Lung (tissue), 12 donors: ENCODE results near the gene DEPDC4. TPM values are rescaled to one million over a fixed set of nuclear protein-coding genes. Genes with fewer than 3 reads are reported as not detected.

Experiments
- ATAC-seq: fragments of 200-7000 bp; cut with Tn5 transposase; one replicate; pipeline ENCODE4 v1.9.1; 2020; ENCODE audit warnings: moderate number of reproducible peaks; ENCODE audit not compliant: insufficient read depth, low FRiP score
- DNase-seq, 3 donors: peaks; one replicate each; pipeline ENCODE4 v3.0.0-alpha.2; 2013 to 2017
- H3K27ac ChIP-seq, 2 donors: one replicate each; pipeline ENCODE4 v1.5.1; 2013; ENCODE audit warnings: mild to moderate bottlenecking in 2 of 2, moderate library complexity in 2 of 2, control low read depth in 1 of 2, inconsistent platforms in 1 of 2, low read depth in 1 of 2, low read length in 1 of 2
- H3K27me3 ChIP-seq, 3 donors: one replicate each; pipeline ENCODE4 v1.5.1; 2013; ENCODE audit warnings: low read length in 2 of 3; ENCODE audit not compliant: control insufficient read depth in 3 of 3, insufficient read depth in 3 of 3
- H3K36me3 ChIP-seq, 4 donors: one replicate each; pipeline ENCODE4 v1.5.1; 2013; ENCODE audit warnings: low read length in 4 of 4, mild to moderate bottlenecking in 1 of 4, moderate library complexity in 1 of 4; ENCODE audit not compliant: control insufficient read depth in 4 of 4, insufficient read depth in 4 of 4
- H3K4me1 ChIP-seq, 5 donors: one replicate each; pipeline ENCODE4 v1.5.1; 2013; ENCODE audit warnings: low read length in 5 of 5, mild to moderate bottlenecking in 2 of 5, moderate library complexity in 1 of 5; ENCODE audit not compliant: control insufficient read depth in 5 of 5, insufficient read depth in 5 of 5
- H3K4me3 ChIP-seq: one replicate; pipeline ENCODE4 v1.5.1; 2013; ENCODE audit warnings: mild to moderate bottlenecking, control low read depth, moderate library complexity
- H3K9ac ChIP-seq, 2 donors: one replicate each; pipeline ENCODE4 v1.5.1; 2013; ENCODE audit warnings: low read length in 2 of 2, control low read depth in 1 of 2; ENCODE audit not compliant: insufficient read depth in 1 of 2
- H3K9me3 ChIP-seq, 4 donors: one replicate each; pipeline ENCODE4 v1.5.1; 2013; ENCODE audit warnings: low read length in 3 of 4, mild to moderate bottlenecking in 1 of 4, moderate library complexity in 1 of 4; ENCODE audit not compliant: control insufficient read depth in 4 of 4, insufficient read depth in 3 of 4
- WGBS, 2 donors: extraction: QIAGEN DNeasy Blood & Tissue Kit; methylation state at CpG; one replicate each; pipeline ENCODE4 v1.1.7; 2013; 5-methylcytosine and 5-hydroxymethylcytosine counted together
- polyA plus RNA-seq, 2 donors: library from polyadenylated mRNA; stranded (reverse); fragments of 200-250 nt; gene quantifications; one replicate each; pipeline ENCODE4 v1.2.1, GENCODE V29; 2013
- total RNA-seq, 2 donors: library from RNA; depleted of rRNA in 1 of 2; stranded (reverse); fragments of >200 nt in 1 of 2; gene quantifications; one replicate each; pipeline ENCODE4 v1.2.1, GENCODE V29; 2014 to 2021
- TF ChIP-seq, protein P1 (sequence below): IDR thresholded peaks from 2 replicates; pipeline ENCODE4 v1.5.1; 2012; ENCODE audit warnings: mild to moderate bottlenecking; ENCODE audit errors: control extremely low read depth, extremely low read depth
- donor health status: control.
- donor health status: control.
- donor health status: Bipolar disorder and iron deficiency.
- donor health status: healthy.
- donor health status: DM: yes; HTN: yes; CAD: no.

Gene DEPDC4
- total and polyA plus RNA-seq, 4 donors, result 0.54 to 6.2 (median 1.2) TPM

DNA sequence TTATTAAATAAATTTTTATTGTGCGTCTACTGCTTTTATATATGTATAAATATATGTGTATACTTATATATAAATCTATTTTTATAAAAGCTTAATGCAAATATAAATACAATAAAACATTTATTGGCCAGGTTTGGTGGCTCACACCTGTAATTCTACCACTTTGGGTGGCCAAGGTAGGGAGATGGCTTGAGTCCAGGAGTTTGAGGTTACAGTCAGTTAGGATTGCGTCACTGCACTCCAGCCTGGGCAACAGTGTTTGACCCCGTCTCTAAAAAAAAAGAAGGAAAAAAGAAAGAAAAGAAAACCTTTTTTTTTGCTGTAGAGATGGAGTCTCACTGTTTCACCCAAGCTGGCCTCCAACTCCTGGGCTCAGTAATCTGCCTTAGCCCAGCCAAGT, 45.4 kb downstream of the DEPDC4 start:
- no peak for DNase-seq
- H3K4me1 ChIP-seq, result no peaks in the 10 kb centered on the region
- TF ChIP-seq, protein P1, sequence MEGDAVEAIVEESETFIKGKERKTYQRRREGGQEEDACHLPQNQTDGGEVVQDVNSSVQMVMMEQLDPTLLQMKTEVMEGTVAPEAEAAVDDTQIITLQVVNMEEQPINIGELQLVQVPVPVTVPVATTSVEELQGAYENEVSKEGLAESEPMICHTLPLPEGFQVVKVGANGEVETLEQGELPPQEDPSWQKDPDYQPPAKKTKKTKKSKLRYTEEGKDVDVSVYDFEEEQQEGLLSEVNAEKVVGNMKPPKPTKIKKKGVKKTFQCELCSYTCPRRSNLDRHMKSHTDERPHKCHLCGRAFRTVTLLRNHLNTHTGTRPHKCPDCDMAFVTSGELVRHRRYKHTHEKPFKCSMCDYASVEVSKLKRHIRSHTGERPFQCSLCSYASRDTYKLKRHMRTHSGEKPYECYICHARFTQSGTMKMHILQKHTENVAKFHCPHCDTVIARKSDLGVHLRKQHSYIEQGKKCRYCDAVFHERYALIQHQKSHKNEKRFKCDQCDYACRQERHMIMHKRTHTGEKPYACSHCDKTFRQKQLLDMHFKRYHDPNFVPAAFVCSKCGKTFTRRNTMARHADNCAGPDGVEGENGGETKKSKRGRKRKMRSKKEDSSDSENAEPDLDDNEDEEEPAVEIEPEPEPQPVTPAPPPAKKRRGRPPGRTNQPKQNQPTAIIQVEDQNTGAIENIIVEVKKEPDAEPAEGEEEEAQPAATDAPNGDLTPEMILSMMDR, result no peak
- no peak overlapping the region for H3K9ac ChIP-seq
- H3K36me3 ChIP-seq, result peaks cover 5 to 40% (median 17%) of the 10 kb centered on the region in 4 donors
- no peaks in the 10 kb centered on the region for H3K9me3 ChIP-seq
- no peak overlapping the region for H3K4me3 ChIP-seq
- H3K27ac ChIP-seq, result no peak overlapping the region
- 64 to 70% methylated on average over 3 of the region's 3 CpGs for WGBS, 2 donors
- H3K27me3 ChIP-seq, result no peaks in the 10 kb centered on the region
- ATAC-seq, result no peak

DNA sequence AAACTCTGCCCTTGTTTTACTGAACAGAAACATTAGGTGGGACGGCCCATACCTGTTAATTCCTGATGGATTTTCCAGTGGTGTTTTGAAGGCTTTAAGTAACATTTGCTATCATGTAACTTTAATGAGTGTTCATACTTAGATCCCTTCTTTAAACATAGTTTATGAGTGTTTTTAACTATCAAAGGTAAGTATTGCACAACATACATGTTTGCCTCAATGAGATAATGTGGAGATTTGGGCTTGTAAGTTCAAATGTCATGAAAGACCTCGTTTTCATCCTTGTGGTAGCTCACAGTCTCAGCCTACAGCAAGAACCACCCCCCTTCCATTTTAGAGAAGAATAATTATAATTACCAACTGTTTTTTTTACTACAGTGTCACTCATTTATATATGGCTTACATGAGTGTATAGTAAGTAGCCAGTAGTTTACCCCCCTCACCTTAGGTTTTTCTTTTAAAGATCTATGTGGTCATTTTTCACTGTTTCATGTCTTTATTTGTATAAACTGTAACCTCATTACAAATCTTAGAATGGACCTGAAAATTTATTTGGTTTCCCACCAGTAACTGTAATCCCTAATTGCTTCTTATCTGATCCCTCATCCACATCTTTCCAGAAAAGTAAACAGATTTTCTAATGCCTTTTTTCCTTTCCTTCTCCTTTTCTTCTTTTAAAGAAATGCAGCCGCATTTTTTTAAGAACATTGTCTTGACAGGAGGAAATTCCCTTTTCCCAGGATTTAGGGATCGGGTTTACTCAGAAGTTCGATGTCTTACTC, 47.4 kb downstream of the DEPDC4 start:
- TF ChIP-seq, protein P1, result no peak
- Histone ChIP-seq H3K36me3 (peaks cover 5 to 38% (median 15%) of the 10 kb centered on the region in 4 donors), H3K27me3 (no peaks in the 10 kb centered on the region), H3K4me1 (no peaks in the 10 kb centered on the region), H3K9ac (no peak overlapping the region), H3K27ac (no peak overlapping the region), H3K4me3 (no peak overlapping the region), H3K9me3 (no peaks in the 10 kb centered on the region)
- WGBS, 2 donors, result 86 to 89% methylated on average over 5 of the region's 5 CpGs
- DNase-seq, result no peak
- no peak for ATAC-seq

DNA sequence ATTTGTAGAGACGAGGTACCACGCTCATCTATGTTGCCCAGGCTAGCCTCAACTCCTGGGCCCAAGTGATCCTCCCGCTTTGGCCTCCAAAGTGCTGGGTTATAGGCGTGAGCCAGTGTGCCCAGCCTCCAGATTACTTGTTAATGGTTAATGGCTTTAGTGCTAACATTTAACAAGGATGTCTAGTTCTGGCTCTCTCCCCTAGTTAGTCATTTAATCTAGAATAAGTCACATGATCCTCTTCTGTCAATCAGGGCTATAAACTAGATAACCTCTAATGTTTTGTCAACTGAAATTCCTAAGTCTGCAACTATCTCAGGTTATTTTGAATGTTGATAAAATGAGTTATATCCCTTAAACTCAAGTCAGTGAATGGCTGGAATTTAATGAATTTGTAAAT, 50.5 kb downstream of the DEPDC4 start:
- Histone ChIP-seq H3K27me3 (no peaks in the 10 kb centered on the region), H3K36me3 (peaks cover 8 to 43% (median 20%) of the 10 kb centered on the region in 4 donors), H3K4me3 (no peak overlapping the region), H3K9me3 (no peaks in the 10 kb centered on the region), H3K4me1 (no peaks in the 10 kb centered on the region), H3K27ac (no peak overlapping the region), H3K9ac (no peak overlapping the region)
- WGBS, 2 donors, result 97 to 98% methylated on average over 4 of the region's 4 CpGs
- TF ChIP-seq, protein P1, result no peak
- no peak for ATAC-seq
- DNase-seq, result no peak
